MM.1S (cell line): ENCODE results near the gene MYO9A.

Source experiments
- DNase-seq: peaks from one replicate; pipeline ENCODE4 v3.0.0-alpha.2; 2015
- H2AFZ ChIP-seq: fragments of 300-600 bp; sonication (generic); 2 replicates; pipeline ENCODE4 v1.6.0; 2016; ENCODE audit warnings: antibody characterized with exemption, low read length
- H3F3A ChIP-seq: fragments of 300-600 bp; sonication (generic); 2 replicates; pipeline ENCODE4 v1.6.1; 2016; ENCODE audit warnings: mild to moderate bottlenecking, antibody characterized with exemption, low read length, moderate library complexity, mixed read lengths; ENCODE audit not compliant: insufficient read depth
- H3K27ac ChIP-seq: fragments of 300-600 bp; sonication (generic); 2 replicates; pipeline ENCODE4 v1.5.1; 2016; ENCODE audit warnings: mild to moderate bottlenecking, low read length
- H3K27me3 ChIP-seq: fragments of 300-600 bp; sonication (generic); replicated peaks from 2 replicates; pipeline ENCODE4 v1.6.0; 2016; ENCODE audit warnings: low read length; ENCODE audit not compliant: insufficient read depth
- H3K36me3 ChIP-seq: fragments of 300-600 bp; sonication (generic); replicated peaks from 2 replicates; pipeline ENCODE4 v1.6.1; 2016; ENCODE audit warnings: mild to moderate bottlenecking, low read length, mixed read lengths; ENCODE audit not compliant: insufficient read depth
- H3K4me1 ChIP-seq: fragments of 300-600 bp; sonication (generic); 2 replicates; pipeline ENCODE4 v1.6.1; 2016; ENCODE audit warnings: low read length, mixed read lengths
- H3K4me2 ChIP-seq: fragments of 300-600 bp; sonication (generic); 2 replicates; pipeline ENCODE4 v1.6.0; 2016; ENCODE audit warnings: low read depth, low read length
- H3K4me3 ChIP-seq: fragments of 300-600 bp; sonication (generic); 2 replicates; pipeline ENCODE4 v1.5.1; 2016; ENCODE audit warnings: low read length, mixed read lengths
- H3K79me2 ChIP-seq: fragments of 300-600 bp; sonication (generic); 2 replicates; pipeline ENCODE4 v1.6.1; 2016; ENCODE audit warnings: mixed run types, low read length, mixed read lengths
- H3K9ac ChIP-seq: fragments of 300-600 bp; sonication (generic); 2 replicates; pipeline ENCODE4 v1.6.1; 2016; ENCODE audit warnings: low read length, mixed read lengths
- H3K9me2 ChIP-seq: fragments of 300-600 bp; sonication (generic); replicated peaks from 2 replicates; pipeline ENCODE4 v1.6.1; 2016; ENCODE audit warnings: mild to moderate bottlenecking, low read length, mixed read lengths; ENCODE audit not compliant: insufficient read depth
- H3K9me3 ChIP-seq: fragments of 300-600 bp; sonication (generic); replicated peaks from 2 replicates; pipeline ENCODE4 v1.6.1; 2016; ENCODE audit warnings: mild to moderate bottlenecking, low read length, mixed read lengths; ENCODE audit not compliant: insufficient read depth
- H4K20me1 ChIP-seq: fragments of 300-600 bp; sonication (generic); 2 replicates; pipeline ENCODE4 v1.6.1; 2016; ENCODE audit warnings: mild to moderate bottlenecking, low read length, moderate library complexity, mixed read lengths; ENCODE audit not compliant: insufficient read depth
- EZH2 ChIP-seq: fragments of 300-600 bp; sonication (generic); optimal IDR thresholded peaks from 2 replicates; pipeline ENCODE3; 2017; ENCODE audit warnings: low read depth, mild to moderate bottlenecking, antibody characterized with exemption, low read length, mixed read lengths
- EZH2phosphoT487 ChIP-seq: fragments of 300-600 bp; sonication (generic); IDR thresholded peaks from 2 replicates; pipeline ENCODE4 v1.6.1; 2018; ENCODE audit warnings: antibody characterized with exemption, low read length
- TF ChIP-seq, protein P1 (sequence below): fragments of 300-600 bp; sonication (generic); IDR thresholded peaks from 2 replicates; pipeline ENCODE4 v1.5.1; 2016; ENCODE audit warnings: antibody characterized with exemption, low read length, mixed read lengths

MYO9A gene

DNA sequence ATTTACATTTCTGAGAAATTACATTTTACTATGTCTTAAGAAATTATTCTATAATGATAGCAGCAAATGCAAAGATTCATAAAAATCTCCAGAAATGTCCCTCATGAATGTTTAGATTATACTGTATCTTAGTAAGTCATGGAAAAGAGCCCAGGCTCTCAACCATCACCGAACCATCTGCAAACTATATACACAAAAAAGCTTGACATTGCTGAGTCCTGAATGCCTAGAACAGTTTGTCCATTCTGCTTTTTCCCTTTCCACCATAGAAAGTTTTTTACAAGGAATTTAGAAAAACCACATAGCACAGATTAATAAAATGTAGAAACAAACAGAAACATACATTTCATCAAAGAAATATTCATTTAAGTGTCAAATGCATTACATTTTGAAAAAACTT, 83.6 kb downstream of the MYO9A start:
- no peak overlapping the region for H3K4me3 ChIP-seq
- H3K27me3 ChIP-seq, result no peaks in the 10 kb centered on the region
- H3F3A ChIP-seq, result no peaks in the 10 kb centered on the region
- H3K9me2 ChIP-seq, result no peaks in the 10 kb centered on the region
- H3K9ac ChIP-seq, result no peak overlapping the region
- H3K36me3 ChIP-seq, result no peaks in the 10 kb centered on the region
- H2AFZ ChIP-seq, result no peak overlapping the region
- DNase-seq, result no peak
- no peaks in the 10 kb centered on the region for H4K20me1 ChIP-seq
- no peak overlapping the region for H3K4me2 ChIP-seq
- no peaks in the 10 kb centered on the region for H3K4me1 ChIP-seq
- no peaks in the 10 kb centered on the region for H3K9me3 ChIP-seq
- no peak overlapping the region for H3K27ac ChIP-seq
- no peaks in the 10 kb centered on the region for H3K79me2 ChIP-seq
- TF ChIP-seq, protein P1, sequence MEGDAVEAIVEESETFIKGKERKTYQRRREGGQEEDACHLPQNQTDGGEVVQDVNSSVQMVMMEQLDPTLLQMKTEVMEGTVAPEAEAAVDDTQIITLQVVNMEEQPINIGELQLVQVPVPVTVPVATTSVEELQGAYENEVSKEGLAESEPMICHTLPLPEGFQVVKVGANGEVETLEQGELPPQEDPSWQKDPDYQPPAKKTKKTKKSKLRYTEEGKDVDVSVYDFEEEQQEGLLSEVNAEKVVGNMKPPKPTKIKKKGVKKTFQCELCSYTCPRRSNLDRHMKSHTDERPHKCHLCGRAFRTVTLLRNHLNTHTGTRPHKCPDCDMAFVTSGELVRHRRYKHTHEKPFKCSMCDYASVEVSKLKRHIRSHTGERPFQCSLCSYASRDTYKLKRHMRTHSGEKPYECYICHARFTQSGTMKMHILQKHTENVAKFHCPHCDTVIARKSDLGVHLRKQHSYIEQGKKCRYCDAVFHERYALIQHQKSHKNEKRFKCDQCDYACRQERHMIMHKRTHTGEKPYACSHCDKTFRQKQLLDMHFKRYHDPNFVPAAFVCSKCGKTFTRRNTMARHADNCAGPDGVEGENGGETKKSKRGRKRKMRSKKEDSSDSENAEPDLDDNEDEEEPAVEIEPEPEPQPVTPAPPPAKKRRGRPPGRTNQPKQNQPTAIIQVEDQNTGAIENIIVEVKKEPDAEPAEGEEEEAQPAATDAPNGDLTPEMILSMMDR, result no peak
- TF ChIP-seq EZH2phosphoT487 (no peak), EZH2 (no peak)

DNA sequence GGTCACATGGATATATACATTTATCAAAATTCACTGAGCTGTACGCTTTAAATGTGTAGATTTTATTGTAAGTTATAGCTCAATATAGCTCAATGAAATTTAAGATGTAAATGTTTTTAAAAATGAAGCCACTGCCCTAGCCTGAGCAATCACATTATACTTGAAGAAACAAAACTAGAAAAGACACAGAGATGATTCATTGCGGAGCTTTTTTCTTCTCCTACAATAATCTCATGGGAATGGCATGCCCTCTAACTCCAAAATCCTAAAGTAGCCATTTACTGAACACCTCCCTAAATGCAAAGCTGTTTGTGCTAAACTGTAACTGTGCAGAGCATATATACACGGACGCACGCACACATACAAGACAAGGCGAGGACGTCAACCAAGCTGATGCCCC, 84.2 kb downstream of the MYO9A start:
- no peaks in the 10 kb centered on the region for H3K4me1 ChIP-seq
- no peaks in the 10 kb centered on the region for H3K9me2 ChIP-seq
- no peaks in the 10 kb centered on the region for H4K20me1 ChIP-seq
- H3K27ac ChIP-seq, result no peak overlapping the region
- H3K36me3 ChIP-seq, result no peaks in the 10 kb centered on the region
- H3K27me3 ChIP-seq, result no peaks in the 10 kb centered on the region
- H3K9ac ChIP-seq, result no peak overlapping the region
- H3K79me2 ChIP-seq, result no peaks in the 10 kb centered on the region
- TF ChIP-seq EZH2phosphoT487 (no peak), EZH2 (no peak)
- TF ChIP-seq, protein P1, result no peak
- no peak overlapping the region for H3K4me3 ChIP-seq
- no peaks in the 10 kb centered on the region for H3F3A ChIP-seq
- no peak for DNase-seq
- H2AFZ ChIP-seq, result no peak overlapping the region
- H3K4me2 ChIP-seq, result no peak overlapping the region
- no peaks in the 10 kb centered on the region for H3K9me3 ChIP-seq

DNA sequence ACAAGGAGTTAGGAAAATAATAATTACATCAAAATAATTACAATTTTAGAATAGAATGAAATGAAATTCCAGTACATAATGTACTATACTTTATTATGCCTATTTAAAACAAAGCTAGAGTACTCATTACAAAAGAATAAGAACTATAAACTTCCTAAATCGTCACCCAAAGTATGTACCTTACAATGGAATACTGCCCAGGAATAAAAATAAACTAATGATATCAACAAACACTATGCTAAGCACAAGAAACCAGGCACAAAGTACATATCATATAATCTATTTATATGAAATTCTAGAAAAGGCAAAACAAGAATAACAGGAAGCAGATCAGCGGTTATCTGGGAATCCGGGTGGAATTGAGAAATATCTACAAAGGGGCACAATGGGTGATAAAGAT, 84.7 kb downstream of the MYO9A start:
- H4K20me1 ChIP-seq, result no peaks in the 10 kb centered on the region
- TF ChIP-seq, protein P1, result no peak
- no peak for TF ChIP-seq EZH2
- no peak for DNase-seq
- H3K9ac ChIP-seq, result no peak overlapping the region
- no peaks in the 10 kb centered on the region for H3K4me1 ChIP-seq
- H3K9me3 ChIP-seq, result no peaks in the 10 kb centered on the region
- H3K27me3 ChIP-seq, result no peaks in the 10 kb centered on the region
- H3K36me3 ChIP-seq, result no peaks in the 10 kb centered on the region
- H3K79me2 ChIP-seq, result no peaks in the 10 kb centered on the region
- H3F3A ChIP-seq, result no peaks in the 10 kb centered on the region
- no peaks in the 10 kb centered on the region for H3K9me2 ChIP-seq
- H3K4me3 ChIP-seq, result no peak overlapping the region
- H2AFZ ChIP-seq, result no peak overlapping the region
- no peak overlapping the region for H3K27ac ChIP-seq
- no peak overlapping the region for H3K4me2 ChIP-seq

DNA sequence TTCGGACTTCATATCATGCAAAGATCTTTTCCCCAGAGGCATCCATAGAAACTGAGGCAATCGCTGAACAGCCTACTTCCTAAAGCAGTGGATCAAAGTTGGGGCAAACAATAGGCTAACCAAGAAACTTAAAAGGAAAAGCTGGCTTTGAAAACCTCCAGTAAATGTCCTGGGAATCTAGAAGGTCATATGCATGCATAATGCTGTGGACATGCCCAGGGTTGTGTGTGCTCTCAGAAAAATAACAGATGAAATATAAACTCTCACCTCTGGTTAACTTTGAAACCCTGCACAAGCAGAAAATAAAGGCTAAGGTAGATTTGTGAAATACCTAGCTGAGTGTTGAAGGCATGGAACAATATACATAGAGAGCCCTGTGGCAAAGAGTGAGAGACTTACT, 96.3 kb downstream of the MYO9A start:
- Histone ChIP-seq H3K9ac (no peak overlapping the region), H3K4me2 (no peak overlapping the region), H3F3A (no peaks in the 10 kb centered on the region), H3K4me3 (no peak overlapping the region), H3K4me1 (no peaks in the 10 kb centered on the region), H3K9me2 (no peaks in the 10 kb centered on the region), H2AFZ (no peak overlapping the region), H4K20me1 (no peaks in the 10 kb centered on the region), H3K79me2 (no peaks in the 10 kb centered on the region), H3K9me3 (no peaks in the 10 kb centered on the region), H3K36me3 (no peaks in the 10 kb centered on the region), H3K27me3 (no peaks in the 10 kb centered on the region), H3K27ac (no peak overlapping the region)
- DNase-seq, result no peak
- TF ChIP-seq EZH2phosphoT487, result no peak
- TF ChIP-seq, protein P1, result no peak
